Calu3 (cell line): Measurements from ENCODE around the gene KRTAP20-4. TPM values are rescaled to one million over a fixed set of nuclear protein-coding genes. Genes with fewer than 3 reads are reported as not detected.

Experiments
- BruUV-seq: library from RNA; stranded (reverse); fragments of 400-500 nt; replicated peaks from 2 replicates; lab custom pipeline; 2021; lab: Mats Ljungman, UMichigan
- CTCF ChIA-PET: fragments of 300-600 bp; sonication (Branson Sonifier 250); formaldehyde crosslinking; loops from one replicate; lab custom pipeline; 2022; ENCODE audit warnings: antibody characterized with exemption; lab: Charles Lee
- DNase-seq: peaks from one replicate; pipeline ENCODE4 v3.0.0; 2022
- H3K27ac Mint-ChIP-seq: one replicate; pipeline ENCODE4 v1.8.0; 2022; ENCODE audit warnings: mixed read lengths; ENCODE audit not compliant: unreplicated experiment
- H3K27me3 Mint-ChIP-seq: one replicate; pipeline ENCODE4 v1.8.0; 2022; ENCODE audit warnings: mixed read lengths; ENCODE audit not compliant: unreplicated experiment
- H3K36me3 Mint-ChIP-seq: one replicate; pipeline ENCODE4 v1.8.0; 2022; ENCODE audit warnings: mild to moderate bottlenecking, moderate library complexity, mixed read lengths; ENCODE audit not compliant: insufficient read depth, unreplicated experiment
- H3K4me1 Mint-ChIP-seq: one replicate; pipeline ENCODE4 v1.8.0; 2022; ENCODE audit warnings: mild to moderate bottlenecking, low read depth, mixed read lengths; ENCODE audit not compliant: unreplicated experiment
- H3K4me3 Mint-ChIP-seq: one replicate; pipeline ENCODE4 v1.8.0; 2022; ENCODE audit warnings: mild to moderate bottlenecking, low read depth, moderate library complexity, mixed read lengths; ENCODE audit not compliant: unreplicated experiment
- H3K9me3 Mint-ChIP-seq: one replicate; pipeline ENCODE4 v1.8.0; 2022; ENCODE audit warnings: low read depth, mixed read lengths; ENCODE audit not compliant: unreplicated experiment
- intact Hi-C: fragments of 100-400 bp; cut with micrococcal nuclease; formaldehyde crosslinking; loops from one replicate; pipeline ENCODE4 v1.10.0; 2022; ENCODE audit not compliant: unreplicated experiment
- total RNA-seq: library from RNA; stranded (reverse); gene quantifications from 2 replicates; pipeline ENCODE4 v1.2.3, GENCODE V29; 2022
- TF ChIP-seq, protein P1 (sequence below): fragments of 200-600 bp; IDR thresholded peaks from one replicate; pipeline ENCODE4 v1.8.0; 2022; ENCODE audit warnings: antibody characterized with exemption; ENCODE audit not compliant: unreplicated experiment

The KRTAP20-4 gene
- total RNA-seq, 1 experiment from 2014 or later = not detected

DNA sequence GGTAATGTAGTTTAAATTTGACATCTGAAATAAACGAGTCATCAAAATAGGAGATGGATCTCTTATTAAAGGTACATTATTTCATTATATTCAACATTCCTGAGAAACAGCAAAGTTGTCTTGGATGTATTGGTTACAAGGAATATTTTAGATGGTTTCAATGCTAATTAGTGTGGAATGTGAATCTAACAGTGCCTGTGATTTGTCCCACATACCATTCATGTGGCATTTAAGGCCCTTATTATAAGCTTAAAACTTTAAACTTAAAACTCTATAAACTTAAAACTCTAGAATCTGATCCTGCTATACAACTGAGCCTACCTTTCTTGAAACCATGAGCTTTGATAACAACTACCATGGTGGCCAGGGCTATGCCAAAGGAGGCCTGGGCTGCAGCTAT, 19.6 kb upstream of the KRTAP20-4 start, which contains the start of gene KRTAP22-1:
Gene KRTAP22-1 (plus strand): TSS at position 301 of the 400 bp plus-strand sequence.
- intact Hi-C loops = no loop called here
- H3K4me1 Mint-ChIP-seq = no peaks in the 10 kb centered on the region
- peaks cover 16% of the 10 kb centered on the region for H3K9me3 Mint-ChIP-seq
- CTCF ChIA-PET = interaction anchor here (0.6 kb wide), 1 partner anchor 189 kb away, joined by 3 read pairs; no protein-coding TSS in a partner anchor
- DNase-seq = no peak
- TF ChIP-seq, protein P1, sequence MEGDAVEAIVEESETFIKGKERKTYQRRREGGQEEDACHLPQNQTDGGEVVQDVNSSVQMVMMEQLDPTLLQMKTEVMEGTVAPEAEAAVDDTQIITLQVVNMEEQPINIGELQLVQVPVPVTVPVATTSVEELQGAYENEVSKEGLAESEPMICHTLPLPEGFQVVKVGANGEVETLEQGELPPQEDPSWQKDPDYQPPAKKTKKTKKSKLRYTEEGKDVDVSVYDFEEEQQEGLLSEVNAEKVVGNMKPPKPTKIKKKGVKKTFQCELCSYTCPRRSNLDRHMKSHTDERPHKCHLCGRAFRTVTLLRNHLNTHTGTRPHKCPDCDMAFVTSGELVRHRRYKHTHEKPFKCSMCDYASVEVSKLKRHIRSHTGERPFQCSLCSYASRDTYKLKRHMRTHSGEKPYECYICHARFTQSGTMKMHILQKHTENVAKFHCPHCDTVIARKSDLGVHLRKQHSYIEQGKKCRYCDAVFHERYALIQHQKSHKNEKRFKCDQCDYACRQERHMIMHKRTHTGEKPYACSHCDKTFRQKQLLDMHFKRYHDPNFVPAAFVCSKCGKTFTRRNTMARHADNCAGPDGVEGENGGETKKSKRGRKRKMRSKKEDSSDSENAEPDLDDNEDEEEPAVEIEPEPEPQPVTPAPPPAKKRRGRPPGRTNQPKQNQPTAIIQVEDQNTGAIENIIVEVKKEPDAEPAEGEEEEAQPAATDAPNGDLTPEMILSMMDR = no peak
- H3K27ac Mint-ChIP-seq = no peak within 1 kb of the TSS
- H3K36me3 Mint-ChIP-seq = no peaks in the 10 kb centered on the region
- no peak within 1 kb of the TSS for H3K4me3 Mint-ChIP-seq
- no TSS peak for BruUV-seq
- no peaks in the 10 kb centered on the region for H3K27me3 Mint-ChIP-seq

DNA sequence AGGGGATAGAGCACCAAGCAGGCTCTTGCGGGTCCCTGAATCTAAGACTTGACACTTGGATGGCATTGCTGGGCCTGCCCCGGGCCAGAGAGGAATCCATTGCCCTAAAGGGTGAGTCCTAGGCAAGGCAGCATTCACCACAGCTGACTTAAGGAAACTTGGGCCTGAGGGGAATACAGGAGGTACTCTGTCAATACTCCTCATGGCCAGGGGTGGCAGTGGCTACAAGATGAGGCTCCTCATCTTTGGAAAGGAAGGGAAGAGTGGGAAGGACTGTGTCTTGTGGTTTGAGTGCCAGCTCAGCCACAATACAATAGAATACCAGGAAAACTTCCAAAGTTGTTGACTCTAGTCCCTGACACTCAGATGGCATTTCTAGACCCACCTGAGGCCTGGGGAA, 14.5 kb upstream of the KRTAP20-4 start:
- Mint-ChIP-seq H3K4me3 (no peak overlapping the region), H3K9me3 (peaks cover 15% of the 10 kb centered on the region), H3K4me1 (no peaks in the 10 kb centered on the region), H3K36me3 (no peaks in the 10 kb centered on the region), H3K27ac (no peak overlapping the region), H3K27me3 (no peaks in the 10 kb centered on the region)
- DNase-seq = no peak
- TF ChIP-seq, protein P1 = no peak
- intact Hi-C loops = no loop called here
- CTCF ChIA-PET = no interaction called here
- BruUV-seq = no TSS peak

DNA sequence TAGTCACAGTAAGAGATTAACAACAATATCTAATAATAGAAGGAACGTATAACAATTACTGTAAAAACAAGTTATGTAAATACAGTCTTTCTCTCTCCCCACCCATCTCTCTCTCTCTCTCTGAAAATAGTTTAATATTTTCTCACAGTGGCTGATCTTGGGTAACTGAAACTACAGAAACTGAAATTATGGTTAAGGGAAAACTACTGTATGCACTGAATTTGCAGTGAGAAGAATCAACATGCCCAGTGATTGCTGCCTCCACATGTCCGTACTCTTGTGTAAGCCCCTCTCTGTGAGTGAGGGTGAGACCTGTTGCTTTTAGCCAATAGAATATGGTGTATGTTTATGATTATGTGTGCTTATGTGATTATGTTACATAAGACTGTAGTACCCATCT, 8.3 kb upstream of the KRTAP20-4 start:
- Mint-ChIP-seq H3K27ac (no peak overlapping the region), H3K9me3 (peaks cover 6% of the 10 kb centered on the region), H3K36me3 (no peaks in the 10 kb centered on the region), H3K27me3 (no peaks in the 10 kb centered on the region), H3K4me1 (no peaks in the 10 kb centered on the region), H3K4me3 (no peak overlapping the region)
- intact Hi-C loops = no loop called here
- no peak for DNase-seq
- TF ChIP-seq, protein P1 = no peak
- CTCF ChIA-PET = no interaction called here
- BruUV-seq = no TSS peak

DNA sequence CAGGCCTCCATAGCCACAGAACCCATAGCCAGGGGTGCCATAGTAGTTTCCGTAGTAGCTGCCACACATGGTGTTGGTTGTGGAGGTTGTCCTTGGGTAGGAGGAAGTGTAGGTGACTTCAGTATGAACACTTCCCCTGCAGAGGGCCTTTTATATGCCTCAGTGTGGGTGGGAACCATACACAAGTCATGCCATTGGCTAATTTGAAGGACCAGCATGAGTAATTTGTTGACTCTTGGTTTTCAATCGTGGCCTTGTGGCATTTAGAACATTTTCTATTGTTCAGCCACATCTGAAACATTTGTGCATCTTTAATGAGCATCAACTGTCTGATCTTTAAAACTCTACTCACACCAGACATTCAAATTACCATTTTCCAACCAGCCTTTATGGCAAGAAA, 6.6 kb upstream of the KRTAP20-4 start, which contains the start of gene KRTAP6-1:
Gene KRTAP6-1 (minus strand): TSS at position 95 of the 400 bp plus-strand sequence. CDS start 26 bp downstream, at position 69.
- Mint-ChIP-seq H3K27me3 (no peaks in the 10 kb centered on the region), H3K4me1 (no peaks in the 10 kb centered on the region), H3K9me3 (peaks cover 4% of the 10 kb centered on the region), H3K36me3 (no peaks in the 10 kb centered on the region), H3K27ac (no peak within 1 kb of the TSS), H3K4me3 (no peak within 1 kb of the TSS)
- no TSS peak for BruUV-seq
- intact Hi-C loops = no loop called here
- CTCF ChIA-PET = no interaction called here
- TF ChIP-seq, protein P1 = no peak
- no peak for DNase-seq
